Lower leg skin (tissue), 3 donors: ENCODE data around the gene MYO15B.

Source experiments
- POLR2A ChIP-seq, 2 donors: fragments of 450-650 bp; IDR thresholded peaks; one replicate each; pipeline ENCODE4 v1.6.1; 2016 to 2017; ENCODE audit warnings: antibody characterized with exemption in 2 of 2, mild to moderate bottlenecking in 1 of 2, moderate library complexity in 1 of 2
- TF ChIP-seq, protein P1 (sequence below), 3 donors: fragments of 450-650 bp; IDR thresholded peaks; one replicate each; pipeline ENCODE4 v1.5.1; 2016; ENCODE audit warnings: antibody characterized with exemption in 3 of 3, mild to moderate bottlenecking in 3 of 3, moderate library complexity in 2 of 3

DNA sequence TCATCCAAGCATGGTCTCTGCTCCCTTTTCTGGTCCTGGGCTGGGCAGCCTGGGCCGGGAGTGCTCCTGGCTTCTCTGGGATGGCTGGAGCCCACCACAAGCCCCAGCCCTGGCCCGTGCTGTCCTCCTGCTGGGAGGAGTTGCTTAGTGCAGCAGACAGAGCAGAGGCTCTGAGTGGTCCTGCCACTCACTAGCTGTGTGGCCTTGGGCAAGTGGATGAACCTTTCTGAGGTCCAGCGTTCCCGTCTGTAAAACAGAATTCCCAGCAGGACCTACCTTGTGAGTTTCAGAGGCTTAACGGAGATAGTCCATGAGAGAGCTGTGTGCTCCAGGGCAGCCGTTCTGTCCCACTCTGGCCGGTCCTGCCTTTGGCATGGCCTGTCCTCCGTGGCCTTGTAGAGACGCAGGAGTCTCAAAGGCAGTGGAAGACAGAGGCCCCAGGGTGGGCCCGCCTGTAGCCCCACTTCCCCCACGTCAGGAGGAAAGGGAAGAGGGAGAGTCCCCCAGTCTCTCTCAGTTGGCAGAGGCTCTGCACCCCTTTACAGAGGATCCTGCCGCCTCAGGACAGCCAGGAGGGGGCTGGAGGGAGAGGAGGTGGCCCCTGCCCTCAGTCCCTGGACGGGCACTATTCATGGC is 7.8 kb downstream of the MYO15B start:
- no peak for TF ChIP-seq POLR2A (IDR thresholded peaks at IDR 0.05)
- TF ChIP-seq, protein P1, sequence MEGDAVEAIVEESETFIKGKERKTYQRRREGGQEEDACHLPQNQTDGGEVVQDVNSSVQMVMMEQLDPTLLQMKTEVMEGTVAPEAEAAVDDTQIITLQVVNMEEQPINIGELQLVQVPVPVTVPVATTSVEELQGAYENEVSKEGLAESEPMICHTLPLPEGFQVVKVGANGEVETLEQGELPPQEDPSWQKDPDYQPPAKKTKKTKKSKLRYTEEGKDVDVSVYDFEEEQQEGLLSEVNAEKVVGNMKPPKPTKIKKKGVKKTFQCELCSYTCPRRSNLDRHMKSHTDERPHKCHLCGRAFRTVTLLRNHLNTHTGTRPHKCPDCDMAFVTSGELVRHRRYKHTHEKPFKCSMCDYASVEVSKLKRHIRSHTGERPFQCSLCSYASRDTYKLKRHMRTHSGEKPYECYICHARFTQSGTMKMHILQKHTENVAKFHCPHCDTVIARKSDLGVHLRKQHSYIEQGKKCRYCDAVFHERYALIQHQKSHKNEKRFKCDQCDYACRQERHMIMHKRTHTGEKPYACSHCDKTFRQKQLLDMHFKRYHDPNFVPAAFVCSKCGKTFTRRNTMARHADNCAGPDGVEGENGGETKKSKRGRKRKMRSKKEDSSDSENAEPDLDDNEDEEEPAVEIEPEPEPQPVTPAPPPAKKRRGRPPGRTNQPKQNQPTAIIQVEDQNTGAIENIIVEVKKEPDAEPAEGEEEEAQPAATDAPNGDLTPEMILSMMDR (IDR thresholded peaks at IDR 0.05) = no peak
